ENCODE measurements around the gene MBD3. TPM values are rescaled to one million over a fixed set of nuclear protein-coding genes. Genes with fewer than 3 reads are reported as not detected.

The MBD3 gene
- total RNA-seq, 2 experiments from 2014 or later = 34.3 to 35.2 TPM

DNA sequence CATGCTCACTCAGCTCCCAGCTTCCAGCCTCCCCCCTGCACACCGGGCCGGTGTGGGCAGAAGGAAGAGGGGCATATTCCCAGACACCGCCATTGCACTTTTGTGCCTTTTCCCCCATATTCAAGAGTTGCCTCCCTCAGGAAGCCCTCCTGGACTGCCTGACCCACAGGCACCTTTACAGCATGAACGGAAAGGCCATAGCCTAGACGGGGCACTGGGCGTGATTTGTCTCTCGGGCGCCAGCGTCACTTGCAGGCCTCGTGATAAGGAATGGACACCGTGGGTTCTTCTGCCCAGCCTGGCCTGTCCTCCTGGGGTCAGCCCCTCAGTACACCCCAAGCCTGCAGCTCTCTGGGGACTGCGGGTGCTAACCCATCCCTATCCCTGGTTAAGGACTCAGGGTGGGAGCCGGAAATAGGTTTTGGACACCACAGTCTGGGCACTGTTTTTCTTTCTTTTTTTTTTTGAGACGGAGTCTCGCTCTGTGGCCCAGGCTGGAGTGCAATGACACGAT, 13.5 kb upstream of the MBD3 start:
- no peaks in the 10 kb centered on the region for H3K27me3 Mint-ChIP-seq
- intact Hi-C loops (cut with DNase I, micrococcal nuclease) = loop anchor here (1.0 to 5.0 kb wide), 6 partner anchors 45 to 206 kb away; partner anchors contain the start of genes ATP8B3 (in 1 of the 2) and TCF3 (in 1 of the 2)
- H3K4me3 Mint-ChIP-seq = peak overlapping the region; percentile 91
- peaks cover 39% of the 10 kb centered on the region for H3K4me1 Mint-ChIP-seq (ENCODE audit: low read depth)
- H3K36me3 Mint-ChIP-seq (ENCODE audit: low read depth) = peaks cover 35% of the 10 kb centered on the region
- peak overlapping the region; percentile 97 for H3K27ac Mint-ChIP-seq
- Histone ChIP-seq H3K4me1 (ENCODE audit: insufficient read depth, low read length) (peaks cover 79% of the 10 kb centered on the region), H3K4me3 (ENCODE audit: low read length) (peak overlapping the region; percentile 99), H3K36me3 (ENCODE audit: insufficient read depth, low read length) (peaks cover 5% of the 10 kb centered on the region), H3K27ac (ENCODE audit: low read depth in 1 of 2, low read length in 2 of 2) (peak overlapping the region; percentile 77 to 86), H3K27me3 (ENCODE audit: control insufficient read depth in 1 of 2, insufficient read depth in 2 of 2, low read length in 2 of 2) (no peaks in the 10 kb centered on the region), H3K9me3 (ENCODE audit: control insufficient read depth in 1 of 2, insufficient read depth in 1 of 2, low read length in 2 of 2) (no peaks in the 10 kb centered on the region)
- DNase-seq (no peak), ATAC-seq (ENCODE audit: poor library complexity) (no peak)
- H3K9me3 Mint-ChIP-seq = no peaks in the 10 kb centered on the region
- TF ChIP-seq, protein P1, sequence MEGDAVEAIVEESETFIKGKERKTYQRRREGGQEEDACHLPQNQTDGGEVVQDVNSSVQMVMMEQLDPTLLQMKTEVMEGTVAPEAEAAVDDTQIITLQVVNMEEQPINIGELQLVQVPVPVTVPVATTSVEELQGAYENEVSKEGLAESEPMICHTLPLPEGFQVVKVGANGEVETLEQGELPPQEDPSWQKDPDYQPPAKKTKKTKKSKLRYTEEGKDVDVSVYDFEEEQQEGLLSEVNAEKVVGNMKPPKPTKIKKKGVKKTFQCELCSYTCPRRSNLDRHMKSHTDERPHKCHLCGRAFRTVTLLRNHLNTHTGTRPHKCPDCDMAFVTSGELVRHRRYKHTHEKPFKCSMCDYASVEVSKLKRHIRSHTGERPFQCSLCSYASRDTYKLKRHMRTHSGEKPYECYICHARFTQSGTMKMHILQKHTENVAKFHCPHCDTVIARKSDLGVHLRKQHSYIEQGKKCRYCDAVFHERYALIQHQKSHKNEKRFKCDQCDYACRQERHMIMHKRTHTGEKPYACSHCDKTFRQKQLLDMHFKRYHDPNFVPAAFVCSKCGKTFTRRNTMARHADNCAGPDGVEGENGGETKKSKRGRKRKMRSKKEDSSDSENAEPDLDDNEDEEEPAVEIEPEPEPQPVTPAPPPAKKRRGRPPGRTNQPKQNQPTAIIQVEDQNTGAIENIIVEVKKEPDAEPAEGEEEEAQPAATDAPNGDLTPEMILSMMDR (IDR thresholded peaks at IDR 0.05) = no peak
- CTCF ChIA-PET = interaction anchor here (0.7 to 2.5 kb wide), 9 partner anchors 10 to 220 kb away, joined by 3 to 31 read pairs (median 5); partner anchors contain the start of genes MBD3 and TCF3
- POLR2A ChIA-PET = interaction anchor here (0.7 to 4.8 kb wide), 10 partner anchors 13 to 337 kb away, joined by 3 to 78 read pairs (median 4); partner anchors contain the start of genes FAM174C, MBD3 and TCF3

GRCh38 chr19:1605236-1606137, 12.8 kb upstream of the MBD3 start, which contains the start of gene UQCR11:
TSS of gene UQCR11 (minus strand) at chr19:1605462. CDS start at chr19:1605409, 53 bp downstream.
- Mint-ChIP-seq H3K9me3 (no peaks in the 10 kb centered on the region), H3K27ac (peak within 1 kb of the TSS; percentile 97), H3K4me1 (ENCODE audit: low read depth) (peaks cover 39% of the 10 kb centered on the region), H3K36me3 (ENCODE audit: low read depth) (peaks cover 28% of the 10 kb centered on the region), H3K27me3 (no peaks in the 10 kb centered on the region), H3K4me3 (peak within 1 kb of the TSS; percentile 93)
- no peaks in the 10 kb centered on the region for H3K27me3 ChIP-seq (ENCODE audit: control insufficient read depth in 1 of 2, insufficient read depth in 2 of 2, low read length in 2 of 2)
- peaks cover 5% of the 10 kb centered on the region for H3K36me3 ChIP-seq (ENCODE audit: insufficient read depth, low read length)
- intact Hi-C loops (cut with DNase I, micrococcal nuclease) = loop anchor here (1.0 to 5.0 kb wide), 8 partner anchors 13 to 207 kb away; partner anchors contain the start of genes ATP8B3 (in 1 of the 2), MBD3 (in 1 of the 2), MEX3D (in 1 of the 2) and TCF3 (in 1 of the 2)
- DNase-seq (peak; percentile 79 to 96 (median 88)), ATAC-seq (ENCODE audit: poor library complexity) (peak; percentile 87)
- POLR2A ChIA-PET = interaction anchor here (0.7 to 4.8 kb wide), 11 partner anchors 13 to 924 kb away, joined by 3 to 78 read pairs (median 4); partner anchors contain the start of genes FAM174C, MBD3 and TCF3
- TF ChIP-seq, protein P1 (IDR thresholded peaks at IDR 0.05) = peak; percentile 67
- H3K27ac ChIP-seq (ENCODE audit: low read depth in 1 of 2, low read length in 2 of 2) = peak within 1 kb of the TSS; percentile 77 to 86
- CTCF ChIA-PET = interaction anchor here (0.7 to 2.5 kb wide), 9 partner anchors 11 to 221 kb away, joined by 3 to 31 read pairs (median 5); partner anchors contain the start of genes MBD3 and TCF3
- peak within 1 kb of the TSS; percentile 99 for H3K4me3 ChIP-seq (ENCODE audit: low read length)
- no peaks in the 10 kb centered on the region for H3K9me3 ChIP-seq (ENCODE audit: control insufficient read depth in 1 of 2, insufficient read depth in 1 of 2, low read length in 2 of 2)
- H3K4me1 ChIP-seq (ENCODE audit: insufficient read depth, low read length) = peaks cover 77% of the 10 kb centered on the region

GRCh38 chr19:1602091-1602707, 9.5 kb upstream of the MBD3 start:
- peak overlapping the region; percentile 34 for H3K4me3 Mint-ChIP-seq
- CTCF ChIA-PET = no interaction called here
- H3K9me3 ChIP-seq (ENCODE audit: control insufficient read depth in 1 of 2, insufficient read depth in 1 of 2, low read length in 2 of 2) = no peaks in the 10 kb centered on the region
- intact Hi-C loops (cut with DNase I, micrococcal nuclease) = no loop called here
- POLR2A ChIA-PET = interaction anchor here (1.7 kb wide), 1 partner anchor 9 kb away, joined by 8 read pairs; the partner anchor contains the start of gene MBD3
- H3K27ac ChIP-seq (ENCODE audit: low read depth in 1 of 2, low read length in 2 of 2) = no peak overlapping the region
- DNase-seq (no peak), ATAC-seq (ENCODE audit: poor library complexity) (no peak)
- H3K4me1 Mint-ChIP-seq (ENCODE audit: low read depth) = peaks cover 21% of the 10 kb centered on the region
- peaks cover 35% of the 10 kb centered on the region for H3K36me3 Mint-ChIP-seq (ENCODE audit: low read depth)
- H3K4me3 ChIP-seq (ENCODE audit: low read length) = no peak overlapping the region
- no peak overlapping the region for H3K27ac Mint-ChIP-seq
- H3K9me3 Mint-ChIP-seq = no peaks in the 10 kb centered on the region
- peaks cover 53% of the 10 kb centered on the region for H3K4me1 ChIP-seq (ENCODE audit: insufficient read depth, low read length)
- TF ChIP-seq, protein P1 (IDR thresholded peaks at IDR 0.05) = no peak
- peaks cover 30% of the 10 kb centered on the region for H3K36me3 ChIP-seq (ENCODE audit: insufficient read depth, low read length)
- no peaks in the 10 kb centered on the region for H3K27me3 Mint-ChIP-seq
- no peaks in the 10 kb centered on the region for H3K27me3 ChIP-seq (ENCODE audit: control insufficient read depth in 1 of 2, insufficient read depth in 2 of 2, low read length in 2 of 2)
